GM18499 (cell line): ENCODE data around the gene SLC8A1.

Experiments used
- ATAC-seq: cut with Tn5 transposase; IDR thresholded peaks from one replicate; pipeline ENCODE4 v1.9.1; 2021; ENCODE audit warnings: moderate number of reproducible peaks; ENCODE audit not compliant: insufficient read depth, unreplicated experiment

The SLC8A1 gene

GRCh38 chr2:40213071-40213470 lies 238.8 kb downstream of the SLC8A1 start:
- no peak for ATAC-seq

- ATAC-seq: no peak
Measured at GRCh38 chr2:40210968-40211353, 240.9 kb downstream of the SLC8A1 start.

GRCh38 chr2:40210344-40210967 lies 241.4 kb downstream of the SLC8A1 start:
- ATAC-seq: no peak

GRCh38 chr2:40209761-40210160 lies 242.1 kb downstream of the SLC8A1 start:
- ATAC-seq: no peak

GRCh38 chr2:40208463-40208862 lies 243.4 kb downstream of the SLC8A1 start:
- no peak for ATAC-seq

GRCh38 chr2:40204268-40204667 lies 247.6 kb downstream of the SLC8A1 start:
- no peak for ATAC-seq

- no peak for ATAC-seq
Measured at GRCh38 chr2:40202798-40203400, 249.0 kb downstream of the SLC8A1 start.

GRCh38 chr2:40201425-40201824 lies 250.5 kb downstream of the SLC8A1 start:
- ATAC-seq: no peak

- ATAC-seq: no peak
Measured at GRCh38 chr2:40200366-40200915, 251.4 kb downstream of the SLC8A1 start.

- ATAC-seq: no peak
Measured at GRCh38 chr2:40199771-40200170, 252.1 kb downstream of the SLC8A1 start.

GRCh38 chr2:40197121-40197520 lies 254.8 kb downstream of the SLC8A1 start:
- no peak for ATAC-seq

GRCh38 chr2:40193670-40194026 lies 258.2 kb downstream of the SLC8A1 start:
- ATAC-seq: no peak

GRCh38 chr2:40192864-40193669 lies 258.8 kb downstream of the SLC8A1 start:
- no peak for ATAC-seq

GRCh38 chr2:40190457-40190856 lies 261.4 kb downstream of the SLC8A1 start:
- no peak for ATAC-seq

- ATAC-seq: no peak
Measured at GRCh38 chr2:40189881-40190280, 262.0 kb downstream of the SLC8A1 start.

- ATAC-seq: no peak
Measured at GRCh38 chr2:40187054-40187453, 264.8 kb downstream of the SLC8A1 start.

- ATAC-seq: no peak
Measured at GRCh38 chr2:40184551-40184950, 267.3 kb downstream of the SLC8A1 start.

- ATAC-seq: no peak
Measured at GRCh38 chr2:40181855-40182254, 270.0 kb downstream of the SLC8A1 start.

GRCh38 chr2:40179801-40180200 lies 272.1 kb downstream of the SLC8A1 start:
- ATAC-seq: no peak

GRCh38 chr2:40178971-40179370 lies 272.9 kb downstream of the SLC8A1 start:
- ATAC-seq: peak; percentile 50

GRCh38 chr2:40178171-40178778 lies 273.6 kb downstream of the SLC8A1 start:
- no peak for ATAC-seq
